Renal cortex interstitium (tissue), 11 donors: ENCODE data around the gene CMTR1. TPM values are rescaled to one million over a fixed set of nuclear protein-coding genes. Genes with fewer than 3 reads are reported as not detected.
"Not testable (repeated sequence)": the region's sequence is repeated elsewhere in the genome, so short reads cannot be mapped to it uniquely, and the experiment has no call there.

ENCODE experiments used
- DNase-seq, 11 donors: peaks; one replicate each; pipeline ENCODE4 v3.0.0-alpha.2; 2013; ENCODE audit warnings: low read depth in 9 of 11, low spot score in 4 of 11; ENCODE audit errors: extremely low read depth in 1 of 11
- polyA plus RNA-seq, 3 donors: library from polyadenylated mRNA; unstranded; fragments of 120-200 nt; gene quantifications; one replicate each; pipeline ENCODE4 v1.2.1, GENCODE V29; 2013; ENCODE audit not compliant: insufficient read length in 3 of 3

The CMTR1 gene
- polyA plus RNA-seq, 3 donors: 44.9 to 53.3 (median 46.6) TPM

- DNase-seq: not testable (repeated sequence)
These were observed 67.9 kb downstream of the CMTR1 start for GRCh38 chr6:37500904-37501303.

DNA sequence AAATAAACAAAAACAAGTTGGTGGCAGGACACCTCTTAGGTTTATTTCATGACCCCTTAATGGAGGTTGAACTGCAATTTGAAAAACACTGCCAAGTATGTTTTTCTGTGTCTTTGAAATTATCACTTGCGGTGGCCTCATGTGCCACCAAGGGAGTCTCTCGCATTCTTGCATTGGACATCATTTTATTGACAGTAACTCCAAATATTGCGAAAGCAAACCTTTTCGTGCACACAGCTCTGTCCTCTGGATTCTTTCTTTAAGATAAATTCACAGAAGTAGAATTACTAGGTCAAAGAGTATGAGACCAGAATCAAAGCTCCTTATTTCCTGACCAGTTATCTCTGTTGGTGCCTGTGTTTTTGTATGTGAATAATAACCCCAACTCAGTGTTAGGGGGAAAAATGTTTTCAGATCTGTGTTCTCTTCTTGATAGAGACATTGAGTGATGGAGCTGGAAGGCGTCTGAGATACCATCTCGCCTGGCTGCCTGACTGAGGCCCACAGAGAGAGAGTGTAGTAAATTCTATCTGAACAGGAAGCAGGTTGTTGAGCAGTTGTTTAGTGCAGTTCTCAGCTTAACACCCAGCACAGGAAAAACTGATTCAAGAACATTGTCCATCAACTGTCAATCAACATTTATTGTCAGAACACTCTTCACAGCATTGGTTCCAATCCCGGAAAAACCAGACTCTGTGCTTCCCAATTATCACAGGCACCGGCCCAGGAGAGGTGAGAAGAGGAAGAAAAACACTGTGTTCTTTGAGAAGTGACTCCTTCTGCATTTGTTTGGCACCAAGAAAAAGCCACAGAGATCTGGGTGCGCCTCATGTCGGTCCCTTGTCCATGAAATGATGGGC lies 68.8 kb downstream of the CMTR1 start:
- no peak for DNase-seq

DNA sequence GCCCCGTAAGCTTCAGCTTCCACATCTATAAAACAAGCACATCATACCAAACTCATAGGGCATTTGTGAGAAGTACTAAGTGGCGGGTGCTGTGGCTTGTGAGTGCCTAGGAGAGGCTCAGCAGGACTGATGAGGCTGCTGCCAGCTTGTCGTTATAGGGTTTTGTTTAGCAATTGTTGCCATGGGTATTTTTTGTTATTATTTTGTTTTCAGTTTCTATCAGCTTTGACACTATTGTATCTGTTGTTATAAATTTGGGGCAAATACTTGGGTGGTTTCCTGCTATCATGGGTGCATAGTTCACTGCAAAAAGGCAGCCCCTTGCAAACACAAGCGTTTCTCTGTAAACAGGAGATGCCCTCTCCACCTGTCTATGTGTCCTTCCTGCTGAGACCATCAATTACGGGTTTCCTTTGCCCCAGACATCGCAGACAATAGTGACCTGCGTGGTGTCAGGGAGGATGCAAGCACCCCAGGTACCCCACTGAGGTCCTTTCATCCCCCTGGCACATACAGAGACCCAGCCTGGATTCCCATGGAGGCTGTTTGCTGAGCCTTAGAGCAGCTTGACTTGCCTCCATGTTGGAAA lies 69.8 kb downstream of the CMTR1 start:
- no peak for DNase-seq

DNA sequence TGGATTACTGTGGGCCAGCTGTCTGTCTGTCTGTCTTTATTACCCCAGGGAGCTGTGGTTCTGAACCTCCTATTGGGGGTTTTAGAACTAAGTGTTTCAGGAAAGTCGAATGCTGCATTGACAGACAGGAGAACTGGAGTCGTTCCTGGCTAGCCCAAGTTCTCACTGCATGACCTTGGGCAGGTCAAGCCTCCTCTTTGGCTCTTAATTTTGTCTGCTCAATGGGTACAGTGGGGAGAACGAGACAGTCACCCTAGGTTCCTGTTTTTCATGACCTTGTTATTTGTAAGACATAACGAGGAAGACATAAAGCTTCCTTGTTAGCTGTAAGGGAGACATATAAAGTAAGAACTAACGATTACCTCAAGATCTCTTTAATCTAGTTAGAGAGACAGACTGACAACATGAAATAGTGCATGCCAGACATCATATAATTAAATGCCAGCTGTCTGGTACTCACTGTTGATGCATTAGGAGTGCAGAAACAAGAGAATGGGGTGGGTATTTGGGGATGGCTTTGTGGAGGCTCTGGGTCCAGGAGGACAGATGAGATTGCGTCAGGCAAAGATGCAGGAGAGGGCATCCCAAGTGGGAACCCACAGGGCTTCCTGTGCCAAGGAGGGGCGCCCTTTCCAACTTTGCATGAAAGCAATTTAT lies 70.4 kb downstream of the CMTR1 start:
- no peak for DNase-seq

GRCh38 chr6:37504024-37504423 lies 71.0 kb downstream of the CMTR1 start:
- no peak for DNase-seq

DNA sequence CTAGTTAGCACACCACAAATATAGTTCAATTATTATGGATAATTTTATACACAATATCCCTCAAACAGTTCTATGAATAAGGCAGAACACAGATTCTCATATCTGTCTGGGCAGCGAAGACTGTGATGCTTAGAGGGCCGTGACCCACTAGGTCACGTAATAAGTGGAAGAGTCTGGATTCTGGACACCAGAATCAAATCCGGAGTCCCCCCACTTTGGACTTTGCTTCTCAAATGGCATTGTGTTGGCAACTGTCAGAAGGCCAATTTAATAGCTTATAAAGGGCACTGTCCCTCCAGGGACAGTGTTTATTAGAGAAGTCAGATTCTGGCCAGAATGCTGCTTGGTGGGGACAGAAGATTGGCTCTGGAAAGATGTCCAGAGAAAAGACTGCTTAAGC lies 73.5 kb downstream of the CMTR1 start:
- DNase-seq: no peak

DNA sequence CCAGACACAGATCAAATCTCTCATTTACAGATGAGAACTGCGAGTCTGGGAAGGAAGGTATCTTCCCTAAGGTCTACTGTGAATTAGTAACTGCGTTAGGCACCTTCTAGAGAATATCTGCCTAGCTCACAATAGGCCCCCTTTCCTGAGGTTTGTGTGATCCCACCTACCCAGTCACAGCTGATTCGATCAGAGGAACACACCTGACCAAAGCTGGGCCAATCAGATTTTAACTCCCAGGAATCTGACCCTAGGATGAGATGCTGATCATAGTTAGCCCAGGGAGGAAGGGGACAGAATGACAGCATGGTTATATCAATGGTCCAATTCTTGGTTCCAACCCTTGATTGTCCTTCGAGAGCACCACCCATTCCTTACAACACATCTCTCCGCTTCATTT lies 74.1 kb downstream of the CMTR1 start:
- DNase-seq: no peak

- DNase-seq: no peak
These were observed 74.8 kb downstream of the CMTR1 start for GRCh38 chr6:37507690-37508421.

DNA sequence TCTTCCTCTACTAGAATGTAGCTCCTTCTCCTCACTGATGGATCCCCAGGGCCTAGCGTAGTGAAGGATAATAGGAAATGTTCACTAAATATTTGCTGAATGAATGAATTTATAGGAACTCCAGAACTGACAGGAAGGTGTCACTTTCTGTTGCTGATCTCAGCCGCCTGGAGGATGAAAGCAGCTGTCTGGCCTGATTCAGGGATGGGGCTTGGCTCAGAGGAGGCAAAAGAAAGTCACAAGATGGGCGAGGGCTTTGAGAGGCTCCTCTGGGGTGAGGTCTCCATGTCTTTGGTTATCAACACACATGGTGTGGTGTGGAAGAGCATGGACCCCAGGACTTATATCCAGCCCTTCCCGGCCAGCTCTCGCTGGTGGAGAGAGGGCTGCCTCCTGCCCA lies 78.2 kb downstream of the CMTR1 start:
- DNase-seq: no peak

GRCh38 chr6:37511910-37512399 lies 78.9 kb downstream of the CMTR1 start:
- DNase-seq: no peak

DNA sequence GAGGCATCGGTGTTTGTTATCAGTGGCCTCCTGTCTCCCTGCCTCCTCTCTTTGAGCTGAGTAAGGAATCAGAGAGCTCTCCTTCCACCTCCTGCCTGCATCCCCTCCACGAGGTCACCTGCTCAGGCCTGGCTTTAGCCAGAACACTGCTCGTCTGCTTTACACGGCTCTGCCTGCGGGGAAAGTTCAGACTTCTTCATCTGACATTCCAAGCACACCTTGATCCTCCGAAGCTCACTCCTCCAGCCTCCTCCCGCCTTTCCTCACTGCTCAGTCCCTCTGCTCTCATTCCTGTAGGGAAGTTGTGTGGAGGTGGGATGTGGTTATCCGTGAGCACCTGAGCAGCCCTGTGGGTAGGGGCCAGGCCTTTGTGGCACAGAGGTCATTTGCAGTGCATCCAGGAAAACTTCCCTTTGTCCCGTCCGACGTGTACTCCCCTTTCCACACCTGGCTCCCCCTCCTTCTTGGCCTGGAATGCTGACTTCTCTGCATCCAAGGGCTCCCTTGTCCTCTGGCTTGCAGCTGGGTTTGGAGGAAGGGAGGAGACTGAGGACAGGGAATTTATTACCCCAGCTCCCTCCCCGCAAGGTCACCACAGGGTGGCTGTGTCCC lies 79.5 kb downstream of the CMTR1 start:
- DNase-seq: no peak

- DNase-seq: no peak
These were observed 80.1 kb downstream of the CMTR1 start for GRCh38 chr6:37513155-37513554.

DNA sequence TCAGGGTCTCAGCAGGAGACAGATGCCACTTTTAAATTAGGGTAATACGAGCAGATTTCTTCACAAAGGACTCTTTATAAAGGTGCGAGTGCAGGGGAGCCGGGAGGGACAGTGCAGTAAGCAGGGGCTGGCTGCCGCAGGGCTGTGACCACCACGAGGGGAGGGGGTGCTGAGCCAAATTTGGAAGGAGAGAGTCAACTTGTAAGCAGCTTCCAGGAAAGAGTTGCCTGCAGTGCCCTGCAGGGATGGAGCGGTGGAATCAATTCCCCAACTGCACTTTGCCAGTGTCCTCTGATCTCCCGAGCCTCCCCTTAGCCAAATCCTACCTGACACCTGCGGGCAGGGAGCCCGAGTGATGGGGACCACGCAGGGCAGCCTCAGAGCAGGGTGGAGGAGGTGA lies 80.6 kb downstream of the CMTR1 start:
- no peak for DNase-seq

DNA sequence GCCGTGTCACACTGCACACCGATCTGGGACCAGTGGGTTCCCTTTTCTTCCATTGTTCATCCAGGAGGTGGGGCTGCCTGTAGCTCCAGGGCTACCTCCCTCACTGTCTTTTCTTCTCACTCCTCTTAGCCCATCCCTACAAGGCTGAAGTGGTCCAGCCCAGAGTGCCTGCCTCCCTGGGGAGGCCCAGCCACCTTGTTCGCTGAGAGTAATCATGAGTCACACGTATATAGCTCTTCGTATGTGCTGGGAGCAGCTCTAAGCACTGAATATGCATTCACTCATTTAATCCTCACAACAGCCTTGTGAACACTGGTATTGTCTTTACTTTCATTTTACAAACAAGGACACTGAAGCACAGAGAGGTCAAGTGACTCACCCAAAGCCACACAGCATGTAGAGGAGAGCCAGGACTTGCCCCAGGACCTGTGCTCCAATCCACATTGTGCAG lies 81.3 kb downstream of the CMTR1 start:
- DNase-seq: no peak

DNA sequence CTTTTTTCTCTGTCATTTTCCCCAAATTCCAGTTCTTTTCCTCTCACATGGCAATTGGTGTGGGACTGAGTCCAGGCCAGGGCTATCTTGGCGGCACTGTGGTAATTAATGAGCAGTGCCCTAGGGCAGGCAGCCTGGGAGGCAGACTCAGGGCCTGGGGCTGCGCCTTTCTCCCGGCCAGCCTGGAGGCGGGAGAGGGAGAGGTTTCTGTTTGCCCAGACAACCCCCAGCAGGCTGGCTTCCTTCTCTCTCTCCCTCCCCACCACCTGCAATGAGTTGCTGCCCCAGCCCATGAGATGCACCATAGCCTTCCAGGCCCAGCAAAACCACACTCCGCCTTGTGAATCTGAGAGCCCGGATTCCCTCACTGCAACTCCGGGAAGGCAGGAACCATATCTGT lies 81.8 kb downstream of the CMTR1 start:
- DNase-seq: no peak

GRCh38 chr6:37515712-37516075 lies 82.7 kb downstream of the CMTR1 start:
- no peak for DNase-seq

- no peak for DNase-seq
These were observed 83.3 kb downstream of the CMTR1 start for GRCh38 chr6:37516076-37516919.

- DNase-seq: no peak
These were observed 83.9 kb downstream of the CMTR1 start for GRCh38 chr6:37516920-37517405.
